Breast epithelium (tissue), 3 donors: ENCODE results near the gene LENG1.

Source experiments
- POLR2AphosphoS5 ChIP-seq, 3 donors: sonication (generic); formaldehyde crosslinking; IDR thresholded peaks; one replicate each; pipeline ENCODE4 v1.6.1; 2017; ENCODE audit warnings: antibody characterized with exemption in 3 of 3
- TF ChIP-seq, protein P1 (sequence below), 3 donors: fragments of 450-650 bp; IDR thresholded peaks; one replicate each; pipeline ENCODE4 v1.5.1; 2016 to 2017; ENCODE audit warnings: antibody characterized with exemption in 3 of 3, mild to moderate bottlenecking in 3 of 3, moderate library complexity in 3 of 3

DNA sequence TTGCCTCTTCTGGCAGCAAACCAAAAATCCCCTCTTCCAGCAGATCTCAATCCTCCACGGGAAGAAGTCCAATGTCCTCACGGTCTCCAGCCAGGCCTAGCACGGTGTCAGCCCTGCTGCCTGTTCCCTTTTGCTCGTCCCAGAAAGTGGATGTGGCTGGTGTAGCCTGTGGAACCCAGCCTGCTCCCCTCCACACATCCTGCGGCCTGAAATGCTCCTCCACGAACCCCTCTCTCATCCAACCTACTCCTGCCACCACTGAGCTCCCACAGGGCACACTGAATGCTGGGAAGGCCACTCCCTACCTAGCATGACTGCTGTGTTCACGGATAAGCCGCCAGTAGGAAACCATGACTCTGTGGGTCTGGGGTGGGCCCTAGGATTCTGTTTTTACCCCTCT lies 26.8 kb upstream of the LENG1 start:
- TF ChIP-seq, protein P1, sequence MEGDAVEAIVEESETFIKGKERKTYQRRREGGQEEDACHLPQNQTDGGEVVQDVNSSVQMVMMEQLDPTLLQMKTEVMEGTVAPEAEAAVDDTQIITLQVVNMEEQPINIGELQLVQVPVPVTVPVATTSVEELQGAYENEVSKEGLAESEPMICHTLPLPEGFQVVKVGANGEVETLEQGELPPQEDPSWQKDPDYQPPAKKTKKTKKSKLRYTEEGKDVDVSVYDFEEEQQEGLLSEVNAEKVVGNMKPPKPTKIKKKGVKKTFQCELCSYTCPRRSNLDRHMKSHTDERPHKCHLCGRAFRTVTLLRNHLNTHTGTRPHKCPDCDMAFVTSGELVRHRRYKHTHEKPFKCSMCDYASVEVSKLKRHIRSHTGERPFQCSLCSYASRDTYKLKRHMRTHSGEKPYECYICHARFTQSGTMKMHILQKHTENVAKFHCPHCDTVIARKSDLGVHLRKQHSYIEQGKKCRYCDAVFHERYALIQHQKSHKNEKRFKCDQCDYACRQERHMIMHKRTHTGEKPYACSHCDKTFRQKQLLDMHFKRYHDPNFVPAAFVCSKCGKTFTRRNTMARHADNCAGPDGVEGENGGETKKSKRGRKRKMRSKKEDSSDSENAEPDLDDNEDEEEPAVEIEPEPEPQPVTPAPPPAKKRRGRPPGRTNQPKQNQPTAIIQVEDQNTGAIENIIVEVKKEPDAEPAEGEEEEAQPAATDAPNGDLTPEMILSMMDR (IDR thresholded peaks at IDR 0.05), result no peak
- no peak for TF ChIP-seq POLR2AphosphoS5 (IDR thresholded peaks at IDR 0.05)
